Mucosa of rectum (tissue), 2 donors: ENCODE measurements around the gene SKAP1.

Experiments used
- H3K27ac ChIP-seq, 2 donors: one replicate each; pipeline ENCODE4 v1.7.0; 2013; ENCODE audit warnings: inconsistent platforms in 2 of 2, low read depth in 2 of 2, low read length in 2 of 2
- H3K27me3 ChIP-seq, 2 donors: one replicate each; pipeline ENCODE4 v1.7.0; 2013; ENCODE audit warnings: low read length in 2 of 2; ENCODE audit not compliant: control insufficient read depth in 2 of 2, insufficient read depth in 2 of 2
- H3K36me3 ChIP-seq, 2 donors: one replicate each; pipeline ENCODE4 v1.7.0; 2013; ENCODE audit warnings: low read length in 2 of 2; ENCODE audit not compliant: control insufficient read depth in 2 of 2, insufficient read depth in 2 of 2
- H3K4me1 ChIP-seq, 2 donors: one replicate each; pipeline ENCODE4 v1.7.0; 2013; ENCODE audit warnings: low read length in 2 of 2, mild to moderate bottlenecking in 1 of 2; ENCODE audit not compliant: control insufficient read depth in 2 of 2, insufficient read depth in 2 of 2
- H3K4me3 ChIP-seq, 2 donors: one replicate each; pipeline ENCODE4 v1.7.0; 2013; ENCODE audit warnings: low read length in 2 of 2
- H3K9ac ChIP-seq, 2 donors: one replicate each; pipeline ENCODE4 v1.7.0; 2013; ENCODE audit warnings: low read length in 2 of 2, low read depth in 1 of 2, mild to moderate bottlenecking in 1 of 2
- H3K9me3 ChIP-seq, 2 donors: one replicate each; pipeline ENCODE4 v1.7.0; 2013; ENCODE audit warnings: low read length in 2 of 2; ENCODE audit not compliant: control insufficient read depth in 2 of 2
- donor health status: healthy.
- donor health status: Normal muscosa, but diverticular disease.

The SKAP1 gene

GRCh38 chr17:48465884-48466283, 35.9 kb upstream of the SKAP1 start:
- peaks cover 0 to 3% of the 10 kb centered on the region in 2 donors for H3K27me3 ChIP-seq
- H3K9me3 ChIP-seq = no peaks in the 10 kb centered on the region
- no peaks in the 10 kb centered on the region for H3K36me3 ChIP-seq
- no peak overlapping the region for H3K4me3 ChIP-seq
- H3K4me1 ChIP-seq = no peaks in the 10 kb centered on the region
- no peak overlapping the region for H3K9ac ChIP-seq
- H3K27ac ChIP-seq = no peak overlapping the region

- Histone ChIP-seq H3K27me3 (peaks cover 0 to 3% of the 10 kb centered on the region in 2 donors), H3K36me3 (no peaks in the 10 kb centered on the region), H3K9ac (no peak overlapping the region)
Observed at GRCh38 chr17:48463526-48463925, 33.5 kb upstream of the SKAP1 start.

GRCh38 chr17:48462946-48463345, 32.9 kb upstream of the SKAP1 start:
- Histone ChIP-seq H3K9me3 (no peaks in the 10 kb centered on the region), H3K4me1 (no peaks in the 10 kb centered on the region), H3K27me3 (peaks cover 0 to 3% of the 10 kb centered on the region in 2 donors), H3K36me3 (no peaks in the 10 kb centered on the region), H3K27ac (no peak overlapping the region), H3K4me3 (no peak overlapping the region), H3K9ac (no peak overlapping the region)

More at GRCh38 chr17:48463526-48463925, 33.5 kb upstream of the SKAP1 start:
- no peak overlapping the region for H3K27ac ChIP-seq
- H3K4me3 ChIP-seq = no peak overlapping the region
- no peaks in the 10 kb centered on the region for H3K9me3 ChIP-seq
- no peaks in the 10 kb centered on the region for H3K4me1 ChIP-seq

- Histone ChIP-seq H3K9ac (no peak overlapping the region), H3K36me3 (no peaks in the 10 kb centered on the region), H3K4me3 (no peak overlapping the region), H3K27ac (no peak overlapping the region), H3K9me3 (no peaks in the 10 kb centered on the region), H3K4me1 (peaks cover 6 to 8% of the 10 kb centered on the region in 2 donors), H3K27me3 (peaks cover 0 to 3% of the 10 kb centered on the region in 2 donors)
Observed at GRCh38 chr17:48460052-48460451, 30.0 kb upstream of the SKAP1 start.

GRCh38 chr17:48459070-48459844, 29.2 kb upstream of the SKAP1 start:
- H3K36me3 ChIP-seq = no peaks in the 10 kb centered on the region
- peaks cover 6 to 8% of the 10 kb centered on the region in 2 donors for H3K4me1 ChIP-seq
- H3K27me3 ChIP-seq = no peaks in the 10 kb centered on the region
- no peak overlapping the region for H3K9ac ChIP-seq
- H3K4me3 ChIP-seq = no peak overlapping the region
- no peak overlapping the region for H3K27ac ChIP-seq
- no peaks in the 10 kb centered on the region for H3K9me3 ChIP-seq

GRCh38 chr17:48457080-48457836, 27.2 kb upstream of the SKAP1 start:
- Histone ChIP-seq H3K27ac (no peak overlapping the region), H3K4me3 (peak overlapping the region; percentile 47 to 51), H3K27me3 (no peaks in the 10 kb centered on the region), H3K9ac (no peak overlapping the region), H3K9me3 (no peaks in the 10 kb centered on the region), H3K36me3 (no peaks in the 10 kb centered on the region), H3K4me1 (peaks cover 6 to 8% of the 10 kb centered on the region in 2 donors)

- H3K9ac ChIP-seq = no peak overlapping the region
- H3K36me3 ChIP-seq = no peaks in the 10 kb centered on the region
- no peaks in the 10 kb centered on the region for H3K9me3 ChIP-seq
- no peak overlapping the region for H3K27ac ChIP-seq
- H3K4me1 ChIP-seq = peaks cover 6 to 8% of the 10 kb centered on the region in 2 donors
- no peak overlapping the region for H3K4me3 ChIP-seq
- no peaks in the 10 kb centered on the region for H3K27me3 ChIP-seq
Observed at GRCh38 chr17:48456589-48456988, 26.6 kb upstream of the SKAP1 start.

- Histone ChIP-seq H3K9me3 (no peaks in the 10 kb centered on the region), H3K4me1 (peaks cover 6 to 8% of the 10 kb centered on the region in 2 donors), H3K27ac (no peak overlapping the region), H3K27me3 (no peaks in the 10 kb centered on the region), H3K36me3 (no peaks in the 10 kb centered on the region), H3K9ac (no peak overlapping the region), H3K4me3 (no peak overlapping the region)
Observed at GRCh38 chr17:48455791-48456190, 25.8 kb upstream of the SKAP1 start.

GRCh38 chr17:48453447-48453846, 23.4 kb upstream of the SKAP1 start:
- Histone ChIP-seq H3K4me1 (peaks cover 6 to 8% of the 10 kb centered on the region in 2 donors), H3K9ac (no peak overlapping the region), H3K27ac (no peak overlapping the region), H3K27me3 (no peaks in the 10 kb centered on the region), H3K36me3 (no peaks in the 10 kb centered on the region), H3K4me3 (no peak overlapping the region), H3K9me3 (no peaks in the 10 kb centered on the region)

- Histone ChIP-seq H3K36me3 (no peaks in the 10 kb centered on the region), H3K9ac (no peak overlapping the region), H3K4me3 (no peak overlapping the region), H3K9me3 (no peaks in the 10 kb centered on the region), H3K27me3 (no peaks in the 10 kb centered on the region), H3K27ac (no peak overlapping the region), H3K4me1 (no peaks in the 10 kb centered on the region)
Observed at GRCh38 chr17:48451489-48451888, 21.5 kb upstream of the SKAP1 start.
